Fibroblast of the aortic adventitia (primary cell): ENCODE results near the gene NTRK2. TPM values are rescaled to one million over a fixed set of nuclear protein-coding genes. Genes with fewer than 3 reads are reported as not detected.

Experiments
- DNase-seq: peaks from one replicate; pipeline ENCODE4 v3.0.0-alpha.2; 2010; ENCODE audit warnings: low read depth
- H3K4me3 ChIP-seq: 2 replicates; pipeline ENCODE4 v1.5.1; 2011; ENCODE audit warnings: low read depth, mild to moderate bottlenecking, control low read depth, low read length, moderate library complexity
- total RNA-seq: library from RNA; depleted of rRNA; stranded (reverse); fragments of >200 nt; gene quantifications from 2 replicates; pipeline ENCODE4 v1.2.3, GENCODE V29; 2012; ENCODE audit warnings: low replicate concordance
- TF ChIP-seq, protein P1 (sequence below): IDR thresholded peaks from 2 replicates; pipeline ENCODE4 v1.5.1; 2011; ENCODE audit warnings: mild to moderate bottlenecking, low read length, control low read depth, inconsistent platforms; ENCODE audit not compliant: insufficient read depth

NTRK2 gene
- total RNA-seq, 1 donor, result 3.3 TPM

DNA sequence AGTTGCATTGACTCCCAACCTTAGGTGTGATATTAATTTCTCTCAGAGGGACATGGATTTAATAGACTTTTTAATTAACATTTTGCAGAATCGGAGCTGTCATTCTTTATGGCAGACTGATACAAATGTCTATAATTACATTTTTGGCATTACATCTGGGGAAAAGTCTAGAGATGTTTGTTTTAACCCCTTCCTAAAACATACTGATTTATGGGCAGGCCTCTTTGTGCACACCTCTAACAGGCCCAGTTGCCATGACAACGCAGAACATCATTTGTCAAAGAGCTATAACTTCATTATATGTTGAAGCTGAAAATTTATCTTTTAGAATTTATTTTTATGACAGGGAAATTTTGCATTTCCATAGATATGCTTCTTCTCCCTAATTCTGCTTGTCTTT is 158.5 kb downstream of the NTRK2 start:
- no peak overlapping the region for H3K4me3 ChIP-seq
- DNase-seq, result no peak
- TF ChIP-seq, protein P1, sequence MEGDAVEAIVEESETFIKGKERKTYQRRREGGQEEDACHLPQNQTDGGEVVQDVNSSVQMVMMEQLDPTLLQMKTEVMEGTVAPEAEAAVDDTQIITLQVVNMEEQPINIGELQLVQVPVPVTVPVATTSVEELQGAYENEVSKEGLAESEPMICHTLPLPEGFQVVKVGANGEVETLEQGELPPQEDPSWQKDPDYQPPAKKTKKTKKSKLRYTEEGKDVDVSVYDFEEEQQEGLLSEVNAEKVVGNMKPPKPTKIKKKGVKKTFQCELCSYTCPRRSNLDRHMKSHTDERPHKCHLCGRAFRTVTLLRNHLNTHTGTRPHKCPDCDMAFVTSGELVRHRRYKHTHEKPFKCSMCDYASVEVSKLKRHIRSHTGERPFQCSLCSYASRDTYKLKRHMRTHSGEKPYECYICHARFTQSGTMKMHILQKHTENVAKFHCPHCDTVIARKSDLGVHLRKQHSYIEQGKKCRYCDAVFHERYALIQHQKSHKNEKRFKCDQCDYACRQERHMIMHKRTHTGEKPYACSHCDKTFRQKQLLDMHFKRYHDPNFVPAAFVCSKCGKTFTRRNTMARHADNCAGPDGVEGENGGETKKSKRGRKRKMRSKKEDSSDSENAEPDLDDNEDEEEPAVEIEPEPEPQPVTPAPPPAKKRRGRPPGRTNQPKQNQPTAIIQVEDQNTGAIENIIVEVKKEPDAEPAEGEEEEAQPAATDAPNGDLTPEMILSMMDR, result no peak

DNA sequence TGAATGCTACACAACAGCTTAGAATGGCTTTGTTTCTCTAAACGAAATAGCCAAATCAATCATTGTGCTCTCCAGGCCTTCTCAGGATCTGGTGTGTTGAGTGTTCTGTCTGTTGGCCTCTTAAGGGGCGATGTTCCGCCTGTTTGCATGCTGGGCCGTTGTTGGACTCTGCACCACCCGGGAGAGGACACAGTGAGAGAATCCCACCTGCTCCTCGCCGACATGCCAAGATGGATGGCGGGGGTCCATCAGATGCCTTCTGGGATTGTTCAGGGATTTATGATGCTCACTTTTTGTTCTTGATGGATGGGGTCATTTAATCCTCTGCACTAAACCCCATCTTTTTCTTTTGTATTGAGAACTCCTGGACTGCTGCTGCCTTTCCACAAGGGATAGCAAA is 159.9 kb downstream of the NTRK2 start:
- H3K4me3 ChIP-seq, result no peak overlapping the region
- TF ChIP-seq, protein P1, result no peak

DNA sequence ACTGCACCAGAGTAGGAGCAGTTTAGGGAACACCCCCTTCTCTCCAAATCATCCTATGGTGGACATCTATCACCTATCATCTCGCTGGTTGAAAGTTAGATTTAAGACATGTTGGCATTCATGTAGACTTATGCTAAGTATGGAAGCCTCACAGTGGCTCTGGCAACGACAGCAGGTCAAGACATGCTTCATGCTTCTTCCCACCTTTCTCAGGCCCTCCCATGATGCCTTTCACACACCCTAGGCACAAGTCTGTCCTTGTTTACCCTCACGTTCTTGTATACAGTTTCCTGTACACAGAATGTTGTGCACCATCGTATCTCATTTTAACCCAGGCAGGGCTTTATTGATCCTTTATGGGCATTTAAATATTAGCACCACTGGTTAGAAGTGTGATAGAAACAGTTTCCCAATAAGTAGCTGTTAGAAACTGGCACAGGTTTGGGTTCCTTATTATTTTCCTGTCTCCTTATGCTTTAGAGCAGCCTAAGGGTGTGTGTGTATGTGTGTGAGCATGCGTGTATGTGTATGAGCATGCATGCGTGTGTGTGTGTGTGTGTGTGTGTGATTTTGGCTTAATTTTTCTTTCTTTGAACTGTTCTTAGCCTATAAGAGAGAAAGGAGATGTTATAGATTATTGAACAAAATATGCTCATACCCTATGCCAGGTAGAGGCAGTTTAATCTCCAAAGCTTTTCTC is 160.6 kb downstream of the NTRK2 start:
- TF ChIP-seq, protein P1, result no peak
- H3K4me3 ChIP-seq, result no peak overlapping the region
- DNase-seq, result no peak

More for the DNA sequence above, 159.9 kb downstream of the NTRK2 start:
- DNase-seq, result no peak

DNA sequence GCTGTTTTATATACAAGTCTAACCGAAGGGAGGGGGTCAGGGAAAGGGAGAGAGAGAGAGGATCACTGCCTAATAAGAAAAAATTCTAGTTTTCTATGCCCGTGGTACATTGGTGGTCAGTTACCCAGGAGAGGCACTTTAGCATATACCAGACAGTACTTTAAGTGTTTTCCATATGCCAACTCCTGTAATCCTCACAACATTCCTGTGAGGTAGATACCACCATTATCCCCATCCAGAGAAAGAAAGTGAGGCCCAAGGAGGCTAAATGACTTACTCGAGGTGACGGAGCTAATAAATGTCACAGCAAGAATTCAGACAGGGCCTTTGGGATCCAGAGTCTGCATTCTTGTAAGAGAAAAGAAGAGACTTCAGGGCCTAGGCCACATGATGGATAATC is 161.8 kb downstream of the NTRK2 start:
- H3K4me3 ChIP-seq, result no peak overlapping the region
- TF ChIP-seq, protein P1, result no peak
- DNase-seq, result no peak

DNA sequence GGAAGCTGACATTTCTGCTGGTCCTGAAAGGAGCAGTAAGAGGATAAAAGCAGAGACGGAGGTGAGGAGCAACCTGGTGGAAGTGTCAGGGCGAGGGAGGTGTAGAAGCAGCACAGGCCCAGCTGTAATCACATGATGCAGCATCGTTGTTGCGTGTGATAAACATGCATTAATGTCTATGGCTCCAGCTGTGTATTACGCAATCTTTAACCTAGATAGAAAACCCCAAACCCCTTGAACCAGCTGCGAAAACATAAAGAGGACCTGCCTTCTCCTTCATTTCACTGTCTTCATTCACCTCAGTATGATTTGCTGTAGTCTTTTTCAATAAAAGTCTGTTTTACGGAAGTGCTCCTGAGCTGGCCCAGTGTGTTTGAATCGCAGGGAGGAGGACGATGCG is 162.9 kb downstream of the NTRK2 start:
- no peak overlapping the region for H3K4me3 ChIP-seq
- no peak for DNase-seq
- TF ChIP-seq, protein P1, result no peak

DNA sequence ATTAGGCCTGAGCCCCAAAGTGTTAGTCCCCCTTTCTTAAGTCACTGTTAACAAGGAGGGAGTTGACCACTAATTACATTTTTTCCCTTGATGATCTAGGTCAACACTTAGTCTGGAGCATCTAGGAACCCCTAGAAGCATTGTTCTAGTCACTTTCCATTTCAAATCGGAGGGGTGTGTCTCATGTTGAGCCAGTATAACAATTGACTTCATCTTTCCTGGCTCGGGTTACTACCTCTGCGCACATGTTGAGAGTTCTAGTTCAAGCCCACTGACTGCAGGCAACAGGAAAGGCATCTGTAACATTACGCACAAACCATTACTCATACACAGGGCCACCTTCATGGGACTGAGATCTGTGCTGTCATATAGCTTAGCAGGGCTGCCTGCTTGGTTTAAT is 164.9 kb downstream of the NTRK2 start:
- TF ChIP-seq, protein P1, result no peak
- DNase-seq, result no peak
- H3K4me3 ChIP-seq, result no peak overlapping the region

DNA sequence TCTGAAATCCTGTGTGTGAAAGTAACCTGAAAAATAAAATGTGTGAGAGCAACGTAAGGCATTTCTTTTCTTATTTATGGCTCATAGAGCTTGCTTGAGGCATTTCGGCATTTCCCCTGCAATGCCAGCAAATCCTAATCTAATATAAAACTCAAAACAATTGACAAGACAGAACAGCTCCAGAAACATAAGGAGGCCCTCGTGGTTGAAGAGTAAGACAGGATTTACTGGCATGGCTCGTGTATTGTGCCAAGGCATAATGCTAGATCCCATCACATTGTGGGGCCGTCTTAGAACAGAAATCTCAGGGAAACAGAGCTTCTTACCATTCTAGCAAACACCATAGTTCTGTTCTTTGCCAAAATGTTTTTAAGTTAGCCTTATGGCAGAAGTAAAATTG is 166.2 kb downstream of the NTRK2 start:
- no peak overlapping the region for H3K4me3 ChIP-seq
- TF ChIP-seq, protein P1, result no peak
- DNase-seq, result no peak
